NCI-H460 (cell line): ENCODE data around the gene PPP2R3C. TPM values are rescaled to one million over a fixed set of nuclear protein-coding genes. Genes with fewer than 3 reads are reported as not detected.
A peak's percentile ranks its signal among the peaks of the same experiment; 100 is the strongest.
"Not testable (repeated sequence)": the region's sequence is repeated elsewhere in the genome, so short reads cannot be mapped to it uniquely, and the experiment has no call there.

Experiments used
- DNase-seq: peaks from one replicate; pipeline ENCODE4 v3.0.0-alpha.2; 2016; ENCODE audit warnings: low read depth; ENCODE audit errors: extremely low read depth
- total RNA-seq: library from RNA; depleted of rRNA; stranded (reverse); fragments of >200 nt; shearing (Covaris generic); gene quantifications from 2 replicates; pipeline ENCODE4 v1.2.3, GENCODE V29; 2014; rRNA removed

PPP2R3C gene
- total RNA-seq, 1 experiment from 2014 or later, result 69.4 TPM

DNA sequence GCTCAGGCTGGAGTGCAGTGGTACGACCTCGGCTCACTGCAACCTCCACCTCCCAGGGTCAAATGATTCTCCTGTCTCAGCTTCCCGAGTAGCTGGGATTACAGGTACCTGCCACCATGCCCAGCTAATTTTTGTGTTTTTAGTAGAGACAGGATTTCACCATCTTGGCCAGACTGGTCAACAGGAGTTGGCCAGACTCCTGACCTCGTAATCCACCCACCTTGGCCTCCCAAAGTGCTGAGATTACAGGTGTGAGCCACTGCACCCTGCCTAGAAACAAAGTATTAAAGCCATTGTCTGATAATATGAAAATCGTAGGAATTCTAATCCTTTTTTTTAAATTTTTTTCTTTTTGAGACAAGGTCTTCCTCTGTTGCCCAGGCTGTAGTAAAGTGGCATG is 56.1 kb downstream of the PPP2R3C start:
- DNase-seq, result not testable (repeated sequence)

GRCh38 chr14:35061113-35061791 is 60.5 kb downstream of the PPP2R3C start:
- not testable (repeated sequence) for DNase-seq

GRCh38 chr14:35052637-35053036 is 69.2 kb downstream of the PPP2R3C start:
- no peak for DNase-seq

DNA sequence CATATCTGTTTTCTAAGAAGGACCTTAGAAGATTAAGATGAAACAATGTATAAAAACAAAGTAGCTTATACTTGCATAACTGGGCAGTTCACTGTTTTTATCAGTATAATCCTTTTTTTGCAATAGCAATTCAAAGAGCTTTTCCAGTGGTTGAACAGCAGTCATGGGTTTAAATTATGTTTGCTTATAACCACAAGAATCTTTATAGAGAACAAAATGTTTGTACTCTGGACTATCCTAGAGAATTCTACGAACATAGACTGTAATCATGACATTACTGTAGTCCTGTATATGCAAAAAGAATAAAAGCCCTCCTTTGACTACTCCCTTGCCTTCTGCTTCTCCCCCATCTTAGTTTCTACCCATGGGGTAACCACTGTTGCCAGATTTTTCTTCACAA is 70.0 kb downstream of the PPP2R3C start:
- no peak for DNase-seq

DNA sequence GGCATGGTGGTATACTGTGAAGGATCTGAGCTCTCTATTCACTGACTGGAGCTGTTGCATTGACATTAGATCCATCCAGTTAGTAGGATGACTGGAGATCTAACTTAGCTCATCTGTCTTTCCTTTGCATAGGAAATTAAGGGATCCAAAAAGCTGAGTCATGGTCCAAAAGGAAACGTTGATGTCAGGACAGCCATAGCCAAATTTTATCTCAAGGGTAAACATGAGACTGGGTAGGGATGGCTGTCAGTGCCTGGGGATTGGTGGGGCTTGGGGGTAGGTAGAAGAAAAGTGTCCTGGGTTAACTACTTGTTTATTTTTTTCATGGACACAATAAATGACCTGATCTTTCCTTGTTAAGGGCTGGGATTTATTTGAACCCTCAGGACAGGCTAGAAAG is 71.1 kb downstream of the PPP2R3C start:
- peak; percentile 44 for DNase-seq

DNA sequence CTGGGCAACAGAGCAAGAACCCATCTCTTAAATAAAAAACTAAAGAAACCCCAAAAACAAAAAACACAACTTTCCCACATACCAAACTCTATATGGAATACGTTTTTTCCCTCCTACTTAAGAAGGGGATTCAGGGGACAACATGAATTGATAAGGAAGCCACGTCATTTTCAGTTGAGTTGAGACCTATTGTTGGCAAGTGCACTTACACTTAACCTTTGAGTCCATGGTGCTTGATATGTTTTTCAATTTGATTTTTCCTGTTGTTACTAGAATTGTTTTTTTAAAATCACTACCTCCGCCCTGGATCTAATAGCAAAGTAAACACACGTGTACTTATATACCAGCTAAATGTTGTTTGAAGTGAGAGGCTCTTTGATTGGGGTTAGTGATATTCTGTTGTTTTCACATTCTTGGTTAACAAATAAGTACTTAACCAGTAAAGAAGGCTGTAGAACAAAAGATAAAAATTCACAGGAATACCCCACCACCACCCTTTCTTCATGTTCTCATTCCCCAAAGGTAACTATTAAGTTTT is 73.7 kb downstream of the PPP2R3C start:
- DNase-seq, result no peak

DNA sequence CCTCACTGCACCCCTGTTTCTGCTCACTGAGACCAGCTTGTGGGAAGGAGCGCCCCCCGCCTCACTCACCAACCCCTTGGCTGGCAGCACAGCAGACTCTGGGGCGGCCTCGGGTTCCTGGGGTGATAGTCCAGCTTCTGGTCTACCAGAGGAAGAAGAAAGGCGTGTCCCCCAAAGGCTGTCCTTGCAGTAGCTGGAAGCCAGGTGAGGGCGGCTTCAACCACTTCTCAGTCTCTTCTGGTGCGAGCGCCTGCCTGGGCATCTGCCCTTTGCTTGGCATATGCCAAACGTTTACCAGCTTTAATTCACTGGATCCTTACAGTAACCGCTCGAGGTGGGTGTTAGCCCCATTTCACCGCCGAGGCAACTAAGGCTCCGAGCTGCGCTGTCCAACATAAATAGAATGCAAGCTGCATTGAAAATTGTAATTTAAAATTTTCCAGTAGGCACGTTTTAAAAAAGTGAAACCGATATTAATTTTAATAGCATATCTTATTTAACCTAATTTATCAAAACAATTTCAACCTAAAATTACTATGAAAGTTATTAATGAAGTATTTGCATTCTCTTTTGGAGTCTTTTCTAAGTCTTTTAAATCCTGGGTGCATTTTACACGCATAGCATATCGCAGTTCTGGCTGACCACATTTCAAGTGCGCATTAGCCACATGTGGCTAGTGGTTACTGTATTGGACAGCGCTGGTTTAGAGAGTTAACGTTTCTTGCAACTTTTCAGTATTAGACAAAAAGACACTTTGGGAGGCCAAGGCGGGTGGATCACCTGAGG is 74.8 kb downstream of the PPP2R3C start:
- peak; percentile 7 for DNase-seq

DNA sequence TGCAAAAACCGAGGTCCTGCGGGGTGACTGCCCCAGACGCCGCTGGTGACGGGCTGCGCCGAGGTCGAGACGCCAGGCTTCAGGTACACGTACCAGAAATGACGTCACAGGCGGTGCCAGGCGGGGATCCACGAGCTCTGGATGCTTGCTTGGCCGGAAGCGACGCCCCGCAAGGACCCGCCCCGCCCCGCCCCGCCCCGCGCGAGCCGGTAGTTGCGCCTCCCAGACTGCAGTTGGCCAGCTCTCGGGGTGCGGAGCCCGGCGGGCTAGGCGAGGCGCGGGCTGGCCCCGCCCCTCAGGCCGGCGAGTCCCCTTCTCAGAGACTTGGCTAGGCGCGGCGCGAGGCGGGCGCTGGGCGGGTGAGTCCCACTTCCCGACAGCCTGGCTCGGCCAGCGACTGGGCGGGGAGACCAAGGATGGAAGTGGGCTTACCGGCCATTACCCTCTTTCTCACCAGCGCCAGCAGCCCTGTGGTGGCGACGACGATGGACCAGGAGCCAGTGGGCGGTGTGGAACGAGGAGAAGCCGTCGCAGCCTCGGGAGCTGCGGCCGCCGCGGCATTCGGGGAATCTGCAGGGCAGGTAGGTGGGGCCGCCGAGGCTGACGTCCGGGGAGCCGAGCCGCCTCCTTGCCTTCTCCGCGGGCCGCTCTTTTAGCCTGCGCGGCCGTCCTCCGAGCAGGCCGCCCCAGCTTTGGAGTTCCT is 75.6 kb downstream of the PPP2R3C start, which contains the start of gene FAM177A1:
Gene FAM177A1, plus strand, starts transcription at position 225 of the 703 bp plus-strand sequence. Its CDS starts 192 bp downstream, at position 417.
- peak; percentile 96 for DNase-seq

DNA sequence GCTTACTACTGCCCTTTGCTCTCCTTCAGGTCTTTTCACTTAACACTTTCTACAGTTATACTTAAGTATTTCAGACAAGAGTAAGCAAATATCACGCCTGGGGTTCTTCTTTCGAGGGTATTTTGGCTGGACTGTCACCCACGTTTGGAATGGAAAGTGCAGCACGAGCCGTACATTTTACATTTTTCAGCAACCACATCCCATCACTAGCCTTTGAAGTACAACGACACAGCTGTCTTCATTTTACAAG is 76.1 kb downstream of the PPP2R3C start:
- DNase-seq, result no peak

DNA sequence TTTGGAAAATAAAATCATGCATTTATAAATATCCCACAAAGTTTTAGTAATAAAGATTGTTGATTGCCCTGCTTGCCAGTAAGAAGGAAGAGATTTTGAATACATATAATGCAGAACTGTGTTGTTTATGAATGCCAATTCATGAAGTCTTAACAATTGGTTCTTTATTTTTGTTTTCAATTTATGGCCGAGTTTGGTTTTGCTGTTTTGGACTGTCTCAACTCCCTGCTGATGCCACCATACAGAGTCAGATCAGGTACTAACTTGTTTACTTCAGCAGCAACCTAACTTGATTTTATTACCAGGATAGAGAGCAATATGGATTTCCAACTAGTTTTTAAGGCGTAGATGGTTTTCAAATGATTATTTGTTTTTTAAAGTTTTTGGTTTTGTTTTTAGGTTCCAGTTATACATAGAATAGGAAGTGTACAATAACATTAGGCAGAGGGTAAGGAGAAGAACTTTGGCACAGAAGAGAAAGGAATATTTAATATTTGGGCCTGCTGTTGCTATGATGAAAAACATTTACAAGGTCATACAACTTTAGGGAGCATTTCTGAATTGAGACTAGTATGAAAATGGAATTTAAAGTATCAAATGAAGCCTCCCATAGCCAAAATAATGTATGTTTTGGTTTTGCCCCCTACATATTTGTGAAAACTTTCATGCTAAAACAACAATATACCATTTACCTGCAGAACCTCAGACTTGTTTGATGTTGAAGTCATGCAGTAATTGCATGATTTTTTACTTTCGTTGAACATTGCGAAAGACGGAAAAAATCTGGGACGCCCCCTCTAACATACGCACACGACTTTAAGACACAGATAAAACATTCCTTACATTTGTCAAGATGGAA is 76.6 kb downstream of the PPP2R3C start:
- DNase-seq, result no peak

DNA sequence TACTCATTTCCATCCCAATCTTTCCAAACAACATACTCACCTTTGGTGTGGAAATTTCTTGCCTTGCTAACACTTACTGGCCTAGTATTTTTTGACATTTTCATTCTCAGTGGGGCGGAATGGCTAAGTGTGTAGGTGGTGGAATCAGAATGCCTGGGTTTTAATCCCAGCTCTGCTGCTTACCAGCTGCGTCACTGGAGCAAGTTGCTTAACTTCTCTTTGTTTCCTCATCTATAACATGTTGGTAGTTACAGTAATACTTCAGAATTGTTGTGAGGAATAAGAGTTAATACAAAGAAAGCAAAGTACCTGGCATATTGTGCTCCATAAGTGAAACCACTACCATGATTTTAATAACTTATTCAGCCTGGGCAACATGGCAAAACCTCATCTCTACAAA is 78.7 kb downstream of the PPP2R3C start:
- DNase-seq, result no peak

- DNase-seq, result no peak
These were observed 79.2 kb downstream of the PPP2R3C start for GRCh38 chr14:35042632-35043031.

DNA sequence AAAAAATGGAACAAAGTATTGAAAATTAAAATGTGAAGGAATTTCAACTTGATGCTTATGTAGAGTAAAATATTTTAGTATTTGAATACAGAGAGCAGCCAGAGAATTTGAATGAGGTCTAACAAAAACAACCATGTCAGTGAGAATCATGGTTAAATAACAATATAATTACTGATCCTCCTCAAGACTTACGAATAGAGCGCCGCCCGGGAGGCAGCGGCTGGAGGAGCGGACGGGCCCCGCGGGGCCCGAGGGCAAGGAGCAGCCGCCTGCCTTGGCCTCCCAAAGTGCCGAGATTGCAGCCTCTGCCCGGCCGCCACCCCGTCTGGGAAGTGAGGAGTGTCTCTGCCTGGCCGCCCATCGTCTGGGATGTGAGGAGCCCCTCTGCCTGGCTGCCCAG is 83.5 kb downstream of the PPP2R3C start:
- DNase-seq, result not testable (repeated sequence)

Other genes with a start within 250 kb of the PPP2R3C start
- gene BAZ1A, start 246.6 kb downstream of the PPP2R3C start, total RNA-seq, result 38.2 and 46.7 TPM in 2 replicates
- gene SRP54, start 139.0 kb downstream of the PPP2R3C start, total RNA-seq, result 71.6 and 78.7 TPM in 2 replicates
- gene FAM177A1, start 75.7 kb downstream of the PPP2R3C start, total RNA-seq, result 82.5 and 101 TPM in 2 replicates
- gene PRORP, start 562 bp upstream of the PPP2R3C start, total RNA-seq, result 32.8 and 35.4 TPM in 2 replicates
- 368 and 369 TPM in 2 replicates for gene PSMA6, start 170.4 kb upstream of the PPP2R3C start, total RNA-seq